ENCODE data around the gene FXYD6.

- TF ChIP-seq, protein P1, sequence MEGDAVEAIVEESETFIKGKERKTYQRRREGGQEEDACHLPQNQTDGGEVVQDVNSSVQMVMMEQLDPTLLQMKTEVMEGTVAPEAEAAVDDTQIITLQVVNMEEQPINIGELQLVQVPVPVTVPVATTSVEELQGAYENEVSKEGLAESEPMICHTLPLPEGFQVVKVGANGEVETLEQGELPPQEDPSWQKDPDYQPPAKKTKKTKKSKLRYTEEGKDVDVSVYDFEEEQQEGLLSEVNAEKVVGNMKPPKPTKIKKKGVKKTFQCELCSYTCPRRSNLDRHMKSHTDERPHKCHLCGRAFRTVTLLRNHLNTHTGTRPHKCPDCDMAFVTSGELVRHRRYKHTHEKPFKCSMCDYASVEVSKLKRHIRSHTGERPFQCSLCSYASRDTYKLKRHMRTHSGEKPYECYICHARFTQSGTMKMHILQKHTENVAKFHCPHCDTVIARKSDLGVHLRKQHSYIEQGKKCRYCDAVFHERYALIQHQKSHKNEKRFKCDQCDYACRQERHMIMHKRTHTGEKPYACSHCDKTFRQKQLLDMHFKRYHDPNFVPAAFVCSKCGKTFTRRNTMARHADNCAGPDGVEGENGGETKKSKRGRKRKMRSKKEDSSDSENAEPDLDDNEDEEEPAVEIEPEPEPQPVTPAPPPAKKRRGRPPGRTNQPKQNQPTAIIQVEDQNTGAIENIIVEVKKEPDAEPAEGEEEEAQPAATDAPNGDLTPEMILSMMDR (IDR thresholded peaks at IDR 0.05; ENCODE audit: low read depth, low read length) = no peak
- TF ChIP-seq EZH2phosphoT487 (IDR thresholded peaks at IDR 0.05; ENCODE audit: low read depth) = no peak
Measured at GRCh38 chr11:117803896-117804295, 72.6 kb downstream of the FXYD6 start.

All from OCI-LY3 (cell line).